Sigmoid colon (tissue), 7 donors: Measurements from ENCODE around the gene ERBB3. TPM values are rescaled to one million over a fixed set of nuclear protein-coding genes. Genes with fewer than 3 reads are reported as not detected.

Experiments used
- DNase-seq: peaks from one replicate; pipeline ENCODE4 v3.0.0-alpha.2; 2019
- H3K27ac ChIP-seq, 4 donors: fragments of 200-600 bp; sonication (generic); one replicate each; pipeline ENCODE4 v1.5.1; 2016 to 2019; ENCODE audit warnings: mild to moderate bottlenecking in 1 of 4
- H3K27me3 ChIP-seq, 3 donors: fragments of 200-600 bp; sonication (generic); one replicate each; pipeline ENCODE4 v1.5.1; 2019; ENCODE audit warnings: mild to moderate bottlenecking in 1 of 3
- H3K36me3 ChIP-seq, 4 donors: fragments of 200-600 bp; sonication (generic); one replicate each; pipeline ENCODE4 v1.5.1; 2016 to 2019
- H3K4me1 ChIP-seq, 4 donors: fragments of 200-600 bp; sonication (generic); one replicate each; pipeline ENCODE4 v1.5.1; 2017 to 2019
- H3K4me3 ChIP-seq, 4 donors: fragments of 200-600 bp; sonication (generic); one replicate each; pipeline ENCODE4 v1.5.1; 2017 to 2019; ENCODE audit warnings: mild to moderate bottlenecking in 2 of 4, moderate library complexity in 1 of 4
- H3K9me3 ChIP-seq, 4 donors: fragments of 200-600 bp in 3 of 4; sonication (generic) in 3 of 4; one replicate each; pipeline versions ENCODE4 v1.5.1 to v1.6.1; 2013 to 2019
- CTCF ChIP-seq, 4 experiments: fragments of 450-650 bp in 3 of 4; fragments of 200-600 bp in 1 of 4; IDR thresholded peaks; one replicate each; pipeline ENCODE4 v1.5.1; 2016 to 2019; ENCODE audit warnings: antibody characterized with exemption in 4 of 4, mild to moderate bottlenecking in 3 of 4, moderate library complexity in 2 of 4
- EP300 ChIP-seq, 4 donors: sonication (generic); formaldehyde crosslinking; IDR thresholded peaks; one replicate each; pipeline ENCODE4 v1.6.1; 2017; ENCODE audit warnings: antibody characterized with exemption in 4 of 4
- POLR2A ChIP-seq, 2 donors: fragments of 450-650 bp; IDR thresholded peaks; one replicate each; pipeline ENCODE4 v1.6.1; 2016; ENCODE audit warnings: antibody characterized with exemption in 2 of 2, mild to moderate bottlenecking in 2 of 2, moderate library complexity in 2 of 2
- POLR2AphosphoS5 ChIP-seq, 4 donors: sonication (generic); formaldehyde crosslinking; IDR thresholded peaks; one replicate each; pipeline ENCODE4 v1.6.1; 2017; ENCODE audit warnings: antibody characterized with exemption in 4 of 4
- WGBS, 2 donors: extraction: QIAGEN DNeasy Blood & Tissue Kit; methylation state at CpG; one replicate each; pipeline ENCODE4 v1.1.7; 2013; 5-methylcytosine and 5-hydroxymethylcytosine counted together
- intact Hi-C: fragments of 100-400 bp; cut with DNase I; formaldehyde crosslinking; loops from one replicate; pipeline ENCODE4 v1.15.1; 2023
- polyA plus RNA-seq, 3 donors: library from polyadenylated mRNA; stranded (reverse); fragments of 200-250 nt; gene quantifications; one replicate each; pipeline ENCODE4 v1.2.3, GENCODE V29; 2013
- total RNA-seq, 4 donors: library from RNA; depleted of rRNA; stranded (reverse); fragments of >200 nt; gene quantifications; one replicate each; pipeline ENCODE4 v1.1.0, GENCODE V29; 2016
- donor health status: healthy with polysubstance abuse.
- donor health status: Bipolar disorder and iron deficiency.
- donor health status: healthy.

The ERBB3 gene
- total and polyA plus RNA-seq, 7 donors = 10.2 to 69.8 (median 21.4) TPM

- no peak for DNase-seq
- Histone ChIP-seq H3K4me3 (no peak overlapping the region), H3K27me3 (no peaks in the 10 kb centered on the region), H3K4me1 (no peaks in the 10 kb centered on the region), H3K36me3 (peaks cover 26 to 49% (median 42%) of the 10 kb centered on the region in 4 donors), H3K27ac (peak overlapping the region in 1 of 4 donors; percentile 40), H3K9me3 (no peaks in the 10 kb centered on the region)
- WGBS, 2 donors = 86 to 88% methylated on average over 3 of the region's 3 CpGs
- TF ChIP-seq POLR2AphosphoS5 (IDR thresholded peaks at IDR 0.05) (no peak), POLR2A (IDR thresholded peaks at IDR 0.05) (no peak)
- intact Hi-C loops = no loop called here
Observed at GRCh38 chr12:56145217-56145616, 65.3 kb downstream of the ERBB3 start.

- Histone ChIP-seq H3K4me3 (no peak overlapping the region), H3K36me3 (peaks cover 17 to 36% (median 30%) of the 10 kb centered on the region in 4 donors), H3K9me3 (no peaks in the 10 kb centered on the region), H3K27me3 (no peaks in the 10 kb centered on the region), H3K27ac (peak overlapping the region in 3 of 4 donors; percentile 46 to 69 (median 50)), H3K4me1 (peaks cover 0 to 10% (median 6%) of the 10 kb centered on the region in 4 donors)
- DNase-seq = no peak
- intact Hi-C loops = no loop called here
- WGBS, 2 donors = 19 to 68% methylated on average over 13 of the region's 13 CpGs
- TF ChIP-seq POLR2A (IDR thresholded peaks at IDR 0.05) (no peak), POLR2AphosphoS5 (IDR thresholded peaks at IDR 0.05) (no peak), EP300 (IDR thresholded peaks at IDR 0.05) (no peak), CTCF (IDR thresholded peaks at IDR 0.05) (no peak)
Observed at GRCh38 chr12:56146492-56147460, 66.8 kb downstream of the ERBB3 start.

GRCh38 chr12:56150563-56150962, 70.6 kb downstream of the ERBB3 start:
- no peak for TF ChIP-seq CTCF (IDR thresholded peaks at IDR 0.05)
- TF ChIP-seq POLR2AphosphoS5 (IDR thresholded peaks at IDR 0.05) = peak in 2 of 4 donors; percentile 33 to 50
- no peak for DNase-seq
- H3K27ac ChIP-seq = no peak overlapping the region
- 64 to 65% methylated on average over 3 of the region's 3 CpGs for WGBS, 2 donors
- H3K36me3 ChIP-seq = no peaks in the 10 kb centered on the region
- H3K4me3 ChIP-seq = no peak overlapping the region
- intact Hi-C loops = loop anchor here (2.0 kb wide), 1 partner anchor 22 kb away; the partner anchor contains the start of gene ESYT1
- no peaks in the 10 kb centered on the region for H3K9me3 ChIP-seq
- H3K27me3 ChIP-seq = no peaks in the 10 kb centered on the region
- H3K4me1 ChIP-seq = peaks cover 0 to 27% (median 18%) of the 10 kb centered on the region in 4 donors

- 1 to 5% methylated on average over 12 of the region's 12 CpGs for WGBS, 2 donors
- TF ChIP-seq POLR2AphosphoS5 (IDR thresholded peaks at IDR 0.05) = no peak
- TF ChIP-seq CTCF (IDR thresholded peaks at IDR 0.05) = peak in 3 of 4 experiments; percentile 13 to 63 (median 40)
- Histone ChIP-seq H3K27ac (peak overlapping the region; percentile 92 to 97 (median 94)), H3K9me3 (no peaks in the 10 kb centered on the region), H3K27me3 (no peaks in the 10 kb centered on the region), H3K4me1 (peaks cover 0 to 31% (median 20%) of the 10 kb centered on the region in 4 donors), H3K4me3 (peak overlapping the region; percentile 59 to 79 (median 68)), H3K36me3 (no peaks in the 10 kb centered on the region)
- no peak for DNase-seq
- intact Hi-C loops = loop anchor here (2.0 kb wide), 1 partner anchor 23 kb away; the partner anchor contains the start of gene ESYT1
Observed at GRCh38 chr12:56151672-56152131, 71.7 kb downstream of the ERBB3 start.

GRCh38 chr12:56152132-56152755, 72.3 kb downstream of the ERBB3 start, which contains the start of gene MYL6B:
Gene MYL6B (plus strand): TSS chr12:56152587. CDS start chr12:56153919, 1,332 bp downstream.
- peaks cover 0 to 36% (median 25%) of the 10 kb centered on the region in 4 donors for H3K4me1 ChIP-seq
- H3K36me3 ChIP-seq = no peaks in the 10 kb centered on the region
- DNase-seq = peak; percentile 97
- no peaks in the 10 kb centered on the region for H3K27me3 ChIP-seq
- H3K4me3 ChIP-seq = peak within 1 kb of the TSS; percentile 59 to 79 (median 68)
- peak within 1 kb of the TSS; percentile 92 to 97 (median 94) for H3K27ac ChIP-seq
- WGBS, 2 donors = 0 to 1% methylated on average over 37 of the region's 37 CpGs
- intact Hi-C loops = no loop called here
- TF ChIP-seq EP300 (IDR thresholded peaks at IDR 0.05) (peak in 1 of 4 donors; percentile 76), CTCF (IDR thresholded peaks at IDR 0.05) (no peak), POLR2AphosphoS5 (IDR thresholded peaks at IDR 0.05) (peak; percentile 60 to 94 (median 82)), POLR2A (IDR thresholded peaks at IDR 0.05) (peak in 1 of 2 donors; percentile 29)
- no peaks in the 10 kb centered on the region for H3K9me3 ChIP-seq
